NCI-H2227 (cell line): ENCODE results near the gene KRCC1.
A peak's percentile ranks its signal among the peaks of the same experiment; 100 is the strongest.

Experiments used
- DNase-seq: peaks from one replicate; lab custom pipeline; 2025; ENCODE audit not compliant: unreplicated experiment; lab: John Stamatoyannopoulos, UW

The KRCC1 gene

GRCh38 chr2:88078643-88079172, 23.1 kb upstream of the KRCC1 start:
- no peak for DNase-seq

GRCh38 chr2:88077080-88077479, 21.5 kb upstream of the KRCC1 start:
- DNase-seq: no peak

GRCh38 chr2:88074854-88075292, 19.3 kb upstream of the KRCC1 start:
- DNase-seq: no peak

GRCh38 chr2:88074150-88074549, 18.6 kb upstream of the KRCC1 start:
- DNase-seq: no peak

GRCh38 chr2:88071365-88071764, 15.8 kb upstream of the KRCC1 start:
- no peak for DNase-seq

- DNase-seq: no peak
These were observed 14.5 kb upstream of the KRCC1 start for GRCh38 chr2:88070055-88070454.

GRCh38 chr2:88069117-88069516, 13.5 kb upstream of the KRCC1 start:
- no peak for DNase-seq

- DNase-seq: no peak
These were observed 12.5 kb upstream of the KRCC1 start for GRCh38 chr2:88068044-88068443.

GRCh38 chr2:88067598-88067997, 12.0 kb upstream of the KRCC1 start, which contains the start of gene SMYD1:
TSS of gene SMYD1 (plus strand) at chr2:88067825. CDS start at chr2:88067865, 40 bp downstream.
- no peak for DNase-seq

- DNase-seq: no peak
These were observed 11.6 kb upstream of the KRCC1 start for GRCh38 chr2:88067189-88067588.

GRCh38 chr2:88066543-88066942, 11.0 kb upstream of the KRCC1 start:
- DNase-seq: no peak

GRCh38 chr2:88061295-88061694, 5.7 kb upstream of the KRCC1 start:
- DNase-seq: no peak

- DNase-seq: no peak
These were observed 5.3 kb upstream of the KRCC1 start for GRCh38 chr2:88060907-88061275.

GRCh38 chr2:88059979-88060906, 4.7 kb upstream of the KRCC1 start:
- peak; percentile 55 for DNase-seq

GRCh38 chr2:88058191-88058590, 2.6 kb upstream of the KRCC1 start:
- no peak for DNase-seq

- DNase-seq: no peak
These were observed 1.9 kb upstream of the KRCC1 start for GRCh38 chr2:88057437-88057844.

- DNase-seq: no peak
These were observed 707 bp downstream of the KRCC1 start for GRCh38 chr2:88054782-88055370.

GRCh38 chr2:88053934-88054781, 1.4 kb downstream of the KRCC1 start:
- no peak for DNase-seq

GRCh38 chr2:88053296-88053695, 2.3 kb downstream of the KRCC1 start:
- no peak for DNase-seq

- DNase-seq: no peak
These were observed 3.8 kb downstream of the KRCC1 start for GRCh38 chr2:88051792-88052191.

GRCh38 chr2:88049622-88050021, 6.0 kb downstream of the KRCC1 start:
- no peak for DNase-seq
